ENCODE results near the gene ARSG.

Gene ARSG

DNA sequence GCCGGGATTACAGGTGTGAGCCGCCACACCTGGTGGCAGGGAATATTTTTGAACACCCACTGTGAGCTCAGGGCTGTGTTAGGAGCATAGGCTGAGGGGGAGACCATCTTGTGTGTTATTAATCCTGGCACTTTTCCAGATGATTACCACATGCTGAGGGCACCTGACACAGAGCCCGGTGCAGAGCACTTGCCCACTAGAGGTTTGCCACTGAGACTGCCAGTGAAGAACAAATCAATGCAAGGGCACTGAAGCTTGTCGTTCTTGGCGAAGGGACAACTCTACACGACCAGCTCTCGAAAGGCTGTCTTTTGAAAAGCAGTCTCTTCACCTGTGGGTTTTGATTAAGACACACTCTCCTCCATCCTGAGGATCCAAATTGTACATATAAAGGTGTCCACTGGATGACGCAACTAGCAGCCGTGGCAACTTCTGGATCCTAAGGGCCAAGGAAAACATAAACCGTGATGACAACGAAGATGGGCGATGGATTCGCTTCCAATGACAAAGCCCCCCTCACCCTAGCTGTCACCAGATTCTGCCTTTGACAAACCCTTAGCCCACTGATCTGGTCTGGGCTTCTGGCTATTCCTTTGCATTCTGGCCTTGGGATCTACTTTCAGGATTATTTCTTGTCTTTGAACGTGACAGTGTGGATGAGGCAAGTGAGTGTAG, 137.3 kb downstream of the ARSG start:
- no peak for DNase-seq (ENCODE audit: low read depth in 2 of 2)

DNA sequence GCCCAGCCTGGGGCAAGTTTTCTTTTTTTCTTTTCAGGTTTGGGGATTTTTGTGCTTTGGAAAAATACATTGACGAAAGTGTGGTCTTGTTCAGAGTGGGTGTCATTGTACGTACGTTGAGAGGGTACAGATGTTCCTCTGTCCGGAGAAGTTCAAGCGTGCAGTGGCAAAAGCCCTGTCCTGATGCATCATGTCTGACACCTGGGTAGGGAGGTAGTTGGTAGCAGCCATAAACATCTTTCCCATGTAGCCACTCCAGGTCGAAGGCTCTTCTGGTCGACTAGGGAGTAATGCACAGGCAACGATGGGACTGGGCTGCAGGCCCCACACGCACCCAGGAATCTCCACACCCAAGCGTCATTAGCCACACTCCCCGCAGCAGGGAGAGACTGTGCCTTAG, 138.6 kb downstream of the ARSG start:
- DNase-seq (ENCODE audit: low read depth in 2 of 2): no peak

DNA sequence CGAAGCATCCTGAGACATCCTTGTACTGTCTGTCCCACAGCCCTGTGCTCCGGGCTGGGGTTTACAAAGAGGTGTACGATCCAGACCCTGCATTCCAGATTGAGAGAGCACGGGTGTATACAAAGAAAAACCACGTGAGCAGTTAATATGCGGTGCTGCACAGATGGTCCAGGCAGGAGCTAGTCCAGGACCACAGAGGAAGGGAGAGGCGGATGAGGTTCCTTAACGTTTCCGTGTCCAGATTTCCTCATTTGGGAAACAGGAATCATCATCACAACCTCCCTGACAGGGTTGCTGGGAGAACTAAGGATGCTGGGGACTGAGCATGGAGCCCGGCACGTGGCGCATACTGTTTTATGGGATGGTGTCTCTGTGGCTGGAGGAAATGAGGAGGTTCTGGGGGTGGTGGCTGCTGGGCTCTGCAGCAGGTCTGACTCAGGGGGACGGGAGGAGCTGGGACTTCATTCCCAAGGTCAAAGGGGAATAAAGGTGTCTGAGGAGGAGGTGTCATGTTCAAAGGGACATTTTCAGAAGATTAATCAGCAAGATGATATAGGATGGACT, 139.8 kb downstream of the ARSG start:
- DNase-seq (ENCODE audit: low read depth in 2 of 2): no peak

DNA sequence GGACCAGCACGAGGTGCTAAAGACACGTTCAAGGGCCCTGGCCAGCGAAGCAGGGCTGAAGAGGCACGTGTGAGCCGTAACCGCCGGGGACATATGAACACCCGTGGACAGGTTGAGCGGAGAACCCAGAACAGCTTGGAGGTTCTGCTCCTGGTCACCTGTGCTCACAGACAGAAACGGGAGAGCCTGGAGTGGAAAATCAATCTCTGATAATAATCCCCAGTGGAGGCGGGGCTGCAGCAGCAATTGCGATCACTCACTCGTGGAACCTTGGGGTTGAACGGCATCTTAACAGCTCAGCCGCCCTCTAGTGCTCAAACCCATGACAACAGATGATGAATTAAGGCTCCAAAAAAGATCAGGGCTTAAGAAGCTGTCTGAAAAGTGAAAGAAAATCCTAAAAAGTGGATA, 140.4 kb downstream of the ARSG start:
- peak in 1 of 2 donors; percentile 23 for DNase-seq (ENCODE audit: low read depth in 2 of 2)

DNA sequence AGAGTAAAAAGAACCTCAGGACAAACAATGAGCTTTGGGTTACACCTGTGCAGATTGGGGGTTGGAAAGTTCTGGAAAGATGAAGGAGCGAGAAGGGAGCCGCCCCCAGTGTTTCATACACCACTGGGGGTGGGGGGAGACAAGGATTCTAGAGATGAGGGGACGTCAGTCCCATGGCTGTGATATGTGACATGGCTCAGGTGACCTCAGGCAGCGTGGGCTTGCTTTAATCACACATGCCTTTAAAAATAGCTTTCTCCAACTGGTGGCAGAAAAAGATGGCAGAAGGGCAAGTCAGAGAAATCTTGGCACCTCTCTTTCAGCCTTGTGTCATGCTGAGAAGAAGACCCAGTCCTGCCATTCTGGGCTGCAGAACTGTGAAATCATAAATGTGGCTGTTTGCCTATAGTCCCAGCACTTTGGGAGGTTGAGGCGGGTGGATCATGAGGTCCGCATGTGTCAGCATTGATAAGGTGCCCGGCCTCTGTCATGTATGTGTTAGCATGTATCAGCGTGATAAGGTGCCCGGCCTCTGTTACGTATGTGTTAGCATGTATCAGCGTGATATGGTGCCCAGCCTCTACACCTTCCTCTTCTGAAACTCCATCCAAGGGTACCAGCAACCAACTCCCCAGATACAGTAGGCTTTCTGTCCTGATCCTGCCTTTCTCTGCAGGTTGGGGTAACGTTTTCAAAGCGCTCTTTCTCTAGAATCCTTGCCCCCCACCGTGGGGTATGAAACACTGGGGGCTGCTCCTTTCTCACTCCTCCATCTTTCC, 141.0 kb downstream of the ARSG start:
- no peak for DNase-seq (ENCODE audit: low read depth in 2 of 2)

DNA sequence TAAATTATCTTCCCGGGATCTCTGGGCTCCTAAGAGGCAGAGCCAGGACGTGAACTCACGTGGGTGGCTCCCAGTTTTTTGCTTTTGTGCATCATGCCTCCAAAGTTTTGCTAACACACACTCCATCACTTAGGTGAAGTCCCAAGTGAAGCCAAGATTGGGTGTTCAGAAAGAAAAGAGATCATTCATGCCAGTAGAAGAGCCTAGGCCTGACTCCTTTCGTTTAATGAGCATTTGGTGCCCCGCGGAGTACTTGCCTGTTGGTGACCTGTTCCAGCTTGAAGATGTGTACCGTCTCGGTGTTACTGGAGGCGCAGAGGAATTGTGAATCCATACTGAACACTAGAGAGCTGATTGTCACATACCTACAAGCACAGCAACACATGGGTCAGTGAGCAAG, 141.9 kb downstream of the ARSG start:
- DNase-seq (ENCODE audit: low read depth in 2 of 2): no peak

DNA sequence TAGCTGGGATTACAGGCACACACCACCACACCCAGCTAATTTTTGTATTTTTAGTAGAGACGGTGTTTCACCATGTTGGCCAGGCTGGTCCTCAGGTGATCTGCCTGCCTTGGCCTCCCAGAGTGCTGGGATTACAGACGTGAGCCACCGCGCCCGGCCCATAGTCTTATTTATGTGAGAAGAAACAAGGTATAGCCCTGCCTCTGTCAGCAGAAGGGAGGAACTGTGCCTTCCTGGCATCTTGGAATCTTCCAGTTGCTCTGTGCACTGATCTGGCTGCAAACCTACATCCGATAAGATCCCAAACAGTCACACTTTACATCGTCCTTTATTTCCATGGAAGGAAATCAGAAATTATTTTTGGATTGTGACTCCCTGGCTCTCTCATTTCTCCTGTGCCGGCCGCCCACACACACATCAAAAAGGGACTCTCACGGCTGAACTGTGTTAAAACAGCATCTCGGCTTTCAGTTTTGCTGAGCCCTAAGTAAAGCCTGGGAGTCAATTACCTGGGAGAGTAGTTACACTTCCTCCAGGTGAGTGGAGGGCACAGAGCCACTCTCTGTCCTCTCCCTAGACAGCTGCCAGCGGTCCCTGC, 142.7 kb downstream of the ARSG start:
- DNase-seq (ENCODE audit: low read depth in 2 of 2): no peak

DNA sequence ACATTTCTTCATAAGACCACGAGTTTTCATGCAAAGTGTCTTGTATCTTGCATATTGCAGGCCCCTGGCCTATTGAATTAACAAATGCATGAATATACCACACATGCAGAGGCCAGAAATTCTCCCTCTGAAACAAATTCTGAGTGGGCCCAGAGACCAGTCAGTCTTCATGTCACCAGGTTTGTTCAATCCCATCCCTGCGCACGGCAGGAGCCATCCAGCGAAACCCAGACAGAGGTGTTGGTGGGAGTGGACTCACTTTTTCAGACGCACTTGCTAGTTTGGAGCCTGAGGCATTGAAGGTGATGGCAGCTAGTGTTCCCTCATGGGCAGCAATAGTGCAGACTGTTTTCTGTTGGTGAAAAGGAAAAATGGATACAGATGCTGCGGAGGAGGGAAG, 144.1 kb downstream of the ARSG start:
- no peak for DNase-seq (ENCODE audit: low read depth in 2 of 2)

DNA sequence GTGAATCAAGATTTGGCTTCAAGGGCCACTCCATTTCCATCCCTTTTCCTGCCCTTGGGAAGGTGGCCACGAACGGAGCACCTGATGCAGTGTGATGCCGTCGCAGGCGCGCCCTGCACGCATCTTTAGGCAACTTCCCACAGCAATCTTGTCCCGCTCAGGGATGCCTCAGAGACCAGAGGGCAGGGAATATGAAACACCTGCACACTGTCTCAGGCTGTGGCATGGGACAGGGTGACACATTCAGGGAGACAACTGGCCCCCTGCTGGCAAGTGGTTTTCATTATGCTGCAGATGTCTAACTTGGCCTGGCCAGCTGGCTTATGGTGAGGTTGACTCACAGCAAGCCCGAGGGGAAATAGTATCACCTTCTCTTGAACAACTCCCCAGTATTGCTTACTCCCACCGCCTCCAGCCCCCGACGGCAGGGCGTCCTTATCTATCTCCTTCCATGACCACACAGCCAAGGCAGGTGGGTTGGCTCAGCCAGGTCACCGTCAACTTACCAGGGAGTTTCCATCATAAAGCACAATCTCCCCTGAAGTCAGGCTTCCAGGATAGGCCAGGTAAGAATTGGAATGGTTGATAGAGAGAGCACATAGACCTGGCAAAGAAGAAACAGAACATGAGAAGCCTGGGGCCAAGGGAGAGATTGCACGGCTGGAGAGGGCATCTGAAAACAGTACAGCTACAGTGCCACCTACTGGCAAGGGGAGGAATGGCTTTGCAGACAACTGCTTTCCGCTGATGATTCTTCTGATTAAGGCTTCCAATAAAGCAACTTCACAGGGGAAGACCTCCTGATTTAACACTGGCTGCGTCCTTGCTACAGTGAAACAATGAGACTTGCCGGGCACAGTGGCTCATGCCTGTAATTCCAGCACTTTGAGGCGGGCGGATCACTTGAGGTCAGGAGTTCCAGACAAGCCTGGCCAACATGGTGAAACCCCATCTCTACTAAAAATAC, 144.9 kb downstream of the ARSG start:
- DNase-seq (ENCODE audit: low read depth in 2 of 2): peak; percentile 73 to 77

DNA sequence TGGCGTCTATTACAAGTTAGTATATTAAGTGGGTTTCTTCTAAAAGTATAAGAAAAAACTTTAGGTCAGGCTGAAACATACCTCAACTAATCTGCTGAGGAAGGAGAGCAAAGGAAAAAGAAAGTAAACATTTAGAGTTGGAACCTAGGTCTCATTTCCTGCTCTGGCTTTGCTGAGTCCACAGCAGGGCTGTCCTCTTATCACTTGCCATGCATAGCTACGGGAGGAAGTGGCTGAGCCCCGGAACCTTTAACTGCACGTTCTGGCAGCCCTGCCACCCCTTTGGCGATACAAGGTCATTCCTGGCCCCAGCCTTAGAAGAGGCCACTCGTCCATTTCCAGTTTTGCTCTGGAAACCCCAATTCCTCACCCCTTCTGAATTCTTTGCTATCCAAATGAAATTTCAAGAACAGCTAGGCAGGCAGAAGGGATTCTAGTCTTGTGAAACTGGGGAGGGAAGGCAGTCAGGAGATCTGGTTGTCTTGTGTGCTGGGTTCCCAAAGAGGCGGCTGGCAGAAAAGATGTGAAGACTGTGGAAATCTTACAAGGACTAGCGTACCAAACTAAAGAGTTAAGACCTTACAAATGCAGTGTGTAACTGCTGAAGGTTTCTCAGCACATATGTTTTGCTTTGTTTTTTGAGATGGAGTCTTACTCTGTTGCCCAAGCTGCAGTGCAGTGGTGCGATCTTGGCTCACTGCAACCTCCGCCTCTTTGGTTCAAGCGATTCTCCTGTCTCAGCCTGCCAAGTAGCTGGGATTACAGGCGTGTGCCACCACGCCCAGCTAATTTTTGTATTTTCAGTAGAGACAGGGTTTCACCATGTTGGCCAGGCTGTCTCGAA, 146.9 kb downstream of the ARSG start:
- DNase-seq (ENCODE audit: low read depth in 2 of 2): no peak

DNA sequence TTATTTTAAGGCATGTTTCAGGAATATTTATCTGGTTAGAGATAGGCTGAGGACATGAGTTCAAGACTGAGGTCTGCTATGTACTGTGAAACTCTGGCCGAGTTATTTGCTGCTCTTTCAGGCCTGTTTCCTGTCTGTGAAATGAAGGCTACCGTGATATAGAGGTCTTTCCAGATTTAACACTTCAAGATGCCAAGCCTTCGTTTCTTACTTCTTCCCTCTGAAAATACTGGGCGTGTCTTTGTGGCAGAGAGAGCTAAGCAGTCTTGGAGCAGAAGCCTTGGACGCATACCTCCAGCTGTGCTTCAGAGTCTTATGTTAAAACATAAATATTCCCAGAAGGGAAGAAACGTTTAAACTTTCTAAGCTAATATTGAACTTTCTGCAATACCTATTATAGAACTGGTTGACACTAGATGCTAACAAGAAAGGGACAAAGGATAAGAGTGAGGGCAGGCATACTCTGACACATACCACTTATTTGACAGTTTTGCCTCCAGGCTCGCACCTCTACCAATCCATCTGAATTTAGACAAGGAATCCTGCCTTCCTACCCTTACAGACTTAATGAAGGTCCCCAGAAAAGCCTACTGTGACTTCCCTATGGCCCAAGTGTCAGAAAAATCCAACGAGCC, 148.5 kb downstream of the ARSG start:
- DNase-seq (ENCODE audit: low read depth in 2 of 2): no peak

DNA sequence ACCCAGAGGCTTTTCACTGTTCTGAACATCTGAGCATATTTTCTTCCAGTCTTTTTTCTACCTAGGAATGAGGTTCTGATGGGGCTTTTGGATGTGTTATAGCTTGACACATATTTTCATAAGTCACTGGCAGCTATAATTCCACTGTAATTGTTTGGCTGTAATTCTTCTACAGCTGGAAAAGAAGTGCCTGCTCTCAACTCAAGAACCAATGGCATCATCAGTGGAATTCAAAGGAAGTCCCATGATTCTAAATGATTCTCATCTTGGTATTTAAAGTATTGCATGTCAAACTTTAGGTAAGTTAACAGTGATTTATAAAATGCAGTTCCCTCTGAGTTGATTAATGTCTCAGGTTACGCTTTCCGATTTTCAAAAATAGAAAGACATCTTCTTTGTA, 149.2 kb downstream of the ARSG start:
- no peak for DNase-seq (ENCODE audit: low read depth in 2 of 2)

DNA sequence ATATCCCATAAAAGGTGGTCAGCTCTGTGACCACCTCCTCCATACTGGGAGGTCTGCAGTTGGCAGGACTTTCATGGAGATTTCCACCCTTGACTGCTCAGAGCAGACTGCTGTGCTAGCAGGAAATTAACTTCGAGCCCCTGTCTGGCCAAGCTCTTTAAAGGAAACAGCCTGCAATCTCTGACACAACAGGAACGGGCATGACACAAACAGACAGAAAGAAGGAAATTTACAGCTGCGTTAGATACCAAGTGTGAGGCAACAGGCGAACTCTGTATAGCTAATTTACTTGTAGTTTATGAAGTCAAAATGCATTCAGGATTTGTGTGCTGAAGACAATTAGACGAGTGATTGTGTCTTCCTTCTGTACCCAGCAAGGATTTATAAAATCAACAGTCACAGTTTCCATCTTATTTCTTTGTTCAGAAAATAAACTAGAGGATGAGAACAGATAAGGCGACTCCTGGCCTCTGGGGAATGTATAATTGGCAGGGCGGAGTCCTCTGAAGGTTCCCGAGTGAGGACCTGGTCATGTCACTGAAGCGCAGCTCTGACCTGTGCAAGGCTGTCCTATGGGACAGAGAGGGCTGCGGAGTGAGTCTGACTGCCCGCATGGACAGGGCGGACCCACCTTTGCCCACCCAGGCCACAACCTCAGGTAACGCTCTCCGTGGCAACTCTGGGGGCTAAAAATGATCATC, 149.9 kb downstream of the ARSG start:
- DNase-seq (ENCODE audit: low read depth in 2 of 2): no peak

DNA sequence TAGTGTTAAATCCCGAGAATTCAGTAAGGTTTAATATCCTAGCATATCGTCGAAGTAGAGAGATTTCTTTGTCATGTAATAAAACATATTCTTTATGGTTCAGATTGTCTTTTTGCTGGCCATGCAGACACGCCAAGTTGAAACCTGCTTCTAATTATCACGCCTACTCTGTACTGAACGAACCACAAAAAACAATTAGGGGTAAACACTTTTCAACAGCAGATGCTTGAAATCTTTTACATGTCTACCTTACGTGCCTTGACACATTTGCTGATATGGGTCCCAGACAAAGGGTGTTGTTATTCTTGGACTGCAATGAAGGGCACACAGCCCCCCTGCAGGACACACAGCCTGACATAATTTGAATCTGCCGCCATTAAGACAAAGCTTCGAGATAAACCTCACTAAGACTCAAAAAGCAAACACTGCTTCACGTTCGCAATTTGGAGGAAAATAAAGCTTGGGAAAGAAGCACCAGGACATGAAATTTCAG, 152.7 kb downstream of the ARSG start:
- no peak for DNase-seq (ENCODE audit: low read depth in 2 of 2)

DNA sequence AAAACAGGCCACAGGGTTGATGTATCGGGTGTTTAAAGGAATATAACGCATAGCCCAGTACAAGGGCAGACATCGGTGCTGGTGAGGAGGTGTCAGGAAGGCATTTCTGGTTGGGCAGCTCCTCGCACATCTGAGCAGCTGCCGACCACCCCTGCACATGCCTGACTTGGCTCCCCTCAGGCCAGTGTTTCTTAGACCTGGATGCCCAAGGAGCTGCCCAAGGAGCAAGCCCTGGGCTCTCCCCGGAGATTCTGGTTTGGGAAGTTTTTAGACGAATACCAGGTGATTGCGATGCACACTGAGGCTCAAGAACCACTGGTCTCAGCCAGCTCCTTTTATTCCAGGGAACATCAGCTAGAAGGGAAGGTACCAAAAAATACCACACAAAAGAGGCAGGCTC, 154.4 kb downstream of the ARSG start:
- no peak for DNase-seq (ENCODE audit: low read depth in 2 of 2)

DNA sequence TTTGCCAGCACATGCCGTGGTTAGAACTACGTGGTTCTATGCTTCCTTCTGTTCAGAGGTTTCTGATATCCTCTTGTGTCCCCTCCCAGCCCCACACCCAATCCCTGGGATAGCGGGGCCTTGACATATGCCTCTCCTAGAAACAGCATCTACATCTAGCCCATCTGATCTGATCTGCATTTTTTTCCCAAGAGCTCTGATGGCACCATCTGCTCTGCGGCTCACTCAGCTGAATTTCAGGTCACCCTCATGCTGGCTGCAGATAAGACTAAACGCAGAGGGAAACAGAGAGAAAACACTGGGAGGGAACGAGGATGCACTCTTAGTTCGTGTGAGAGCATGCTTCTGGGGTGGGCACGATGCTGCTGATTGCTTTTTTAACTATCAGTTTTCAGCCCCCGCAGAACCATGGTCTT, 155.3 kb downstream of the ARSG start:
- DNase-seq (ENCODE audit: low read depth in 2 of 2): no peak

DNA sequence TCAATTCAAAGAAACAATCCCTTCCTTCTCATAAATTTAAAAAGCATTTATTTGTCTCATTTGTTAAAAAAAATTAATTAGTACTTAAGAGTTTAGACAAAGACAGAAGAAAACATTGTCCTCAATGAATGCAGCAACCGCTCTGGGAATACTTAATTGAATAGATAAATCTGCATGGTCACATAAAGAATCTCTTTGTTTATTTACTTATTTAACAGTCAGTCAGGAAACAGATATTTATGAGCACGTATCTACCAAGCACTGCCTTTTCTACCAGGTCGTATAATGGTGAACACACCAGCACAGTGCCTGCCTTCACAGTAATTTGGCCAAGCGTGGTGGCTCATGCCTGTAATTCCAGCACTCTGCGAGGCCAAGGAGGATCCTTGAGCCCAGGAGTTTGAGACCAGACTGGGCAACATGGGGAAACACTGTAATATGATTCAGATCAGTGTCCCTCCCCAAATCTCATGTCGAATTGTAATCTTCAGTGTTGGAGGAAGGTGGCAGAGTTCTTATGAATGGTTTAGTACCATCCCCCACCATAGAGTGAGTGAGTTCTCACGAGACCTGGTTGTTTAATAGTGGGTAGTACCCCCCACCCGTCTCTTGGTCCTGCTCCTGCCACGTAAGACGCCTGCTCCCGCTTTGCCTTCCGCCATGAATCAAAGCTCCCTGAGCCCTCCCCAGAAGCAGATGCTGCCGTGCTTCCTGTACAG, 157.9 kb downstream of the ARSG start:
- DNase-seq (ENCODE audit: low read depth in 2 of 2): no peak

DNA sequence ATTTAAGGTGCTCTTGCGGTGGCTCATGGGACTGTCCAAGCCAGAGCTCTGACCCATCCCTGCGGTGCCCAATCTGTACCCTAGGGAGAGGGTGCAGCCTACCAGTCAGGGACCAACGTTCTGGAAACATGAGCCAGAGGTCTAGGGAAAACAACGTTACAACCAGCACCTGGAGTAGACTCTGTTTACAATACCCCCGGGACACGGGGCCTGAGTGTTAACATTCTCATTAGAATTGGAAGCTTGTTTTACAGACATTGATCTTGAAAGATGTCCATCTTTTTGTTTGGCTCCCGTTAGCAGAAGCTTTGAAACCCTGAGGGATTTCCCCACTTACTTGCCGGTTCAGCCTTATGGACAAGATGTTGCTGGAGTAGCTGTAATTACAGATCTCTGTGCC, 159.1 kb downstream of the ARSG start:
- no peak for DNase-seq (ENCODE audit: low read depth in 2 of 2)

DNA sequence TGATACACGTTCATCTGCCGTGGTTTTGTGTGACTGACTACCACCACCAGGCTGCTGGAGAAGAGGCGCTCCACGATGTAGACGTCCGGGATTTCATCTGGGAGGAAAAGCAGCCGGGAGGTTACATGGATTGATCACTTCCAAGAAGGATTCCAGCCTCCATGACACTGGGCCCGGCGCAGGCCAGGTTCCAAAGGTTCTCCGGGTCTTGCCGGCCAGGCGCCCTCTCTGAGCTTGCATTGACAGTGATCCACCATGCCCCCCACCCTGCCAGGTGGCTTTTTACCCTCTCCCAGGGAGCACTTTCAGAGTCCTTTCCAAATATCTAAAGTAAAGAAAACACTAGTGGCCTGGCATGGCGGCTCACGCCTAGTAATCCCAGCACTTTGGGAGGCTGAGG, 159.5 kb downstream of the ARSG start:
- no peak for DNase-seq (ENCODE audit: low read depth in 2 of 2)
